Endothelial cell of umbilical vein (primary cell): ENCODE measurements around the gene YWHAH.

Experiments used
- EZH2 ChIP-seq: IDR thresholded peaks from 2 replicates; pipeline ENCODE4 v1.6.1; 2012; ENCODE audit warnings: borderline replicate concordance, low read depth, mild to moderate bottlenecking, moderate library complexity, low read length, inconsistent platforms; ENCODE audit not compliant: severe bottlenecking
- POLR2AphosphoS5 ChIP-seq: IDR thresholded peaks from 2 replicates; pipeline ENCODE4 v1.6.1; 2012; ENCODE audit warnings: low read depth, mild to moderate bottlenecking, control low read depth, low read length, moderate library complexity; ENCODE audit not compliant: insufficient read depth
- TF ChIP-seq, protein P1 (sequence below), 2 donors: IDR thresholded peaks; 1 replicate in 1 of 2; 2 replicates in 1 of 2; pipeline ENCODE4 v1.5.1; 2011; ENCODE audit warnings: low read length in 2 of 2, mild to moderate bottlenecking in 2 of 2, moderate library complexity in 2 of 2, control low read depth in 1 of 2, inconsistent platforms in 1 of 2, low read depth in 1 of 2; ENCODE audit not compliant: insufficient read depth in 1 of 2; ENCODE audit errors: extremely low read depth in 1 of 2

GRCh38 chr22:31951194-31952093 is 7.1 kb downstream of the YWHAH start:
- TF ChIP-seq, protein P1, sequence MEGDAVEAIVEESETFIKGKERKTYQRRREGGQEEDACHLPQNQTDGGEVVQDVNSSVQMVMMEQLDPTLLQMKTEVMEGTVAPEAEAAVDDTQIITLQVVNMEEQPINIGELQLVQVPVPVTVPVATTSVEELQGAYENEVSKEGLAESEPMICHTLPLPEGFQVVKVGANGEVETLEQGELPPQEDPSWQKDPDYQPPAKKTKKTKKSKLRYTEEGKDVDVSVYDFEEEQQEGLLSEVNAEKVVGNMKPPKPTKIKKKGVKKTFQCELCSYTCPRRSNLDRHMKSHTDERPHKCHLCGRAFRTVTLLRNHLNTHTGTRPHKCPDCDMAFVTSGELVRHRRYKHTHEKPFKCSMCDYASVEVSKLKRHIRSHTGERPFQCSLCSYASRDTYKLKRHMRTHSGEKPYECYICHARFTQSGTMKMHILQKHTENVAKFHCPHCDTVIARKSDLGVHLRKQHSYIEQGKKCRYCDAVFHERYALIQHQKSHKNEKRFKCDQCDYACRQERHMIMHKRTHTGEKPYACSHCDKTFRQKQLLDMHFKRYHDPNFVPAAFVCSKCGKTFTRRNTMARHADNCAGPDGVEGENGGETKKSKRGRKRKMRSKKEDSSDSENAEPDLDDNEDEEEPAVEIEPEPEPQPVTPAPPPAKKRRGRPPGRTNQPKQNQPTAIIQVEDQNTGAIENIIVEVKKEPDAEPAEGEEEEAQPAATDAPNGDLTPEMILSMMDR (IDR thresholded peaks at IDR 0.05; ENCODE audit: extremely low read depth in 1 of 2, insufficient read depth in 1 of 2, low read depth in 1 of 2, low read length in 2 of 2): no peak
- TF ChIP-seq POLR2AphosphoS5: no peak
- TF ChIP-seq EZH2: no peak
